HFF-Myc (cell line): Measurements from ENCODE around the gene SP100.

ENCODE experiments used
- DNase-seq: peaks from one replicate; pipeline ENCODE4 v3.0.0-alpha.2; 2011; ENCODE audit warnings: low read depth; ENCODE audit errors: extremely low read depth
- H3K4me3 ChIP-seq: replicated peaks from 2 replicates; pipeline ENCODE4 v1.5.1; 2011; ENCODE audit warnings: low read depth, mild to moderate bottlenecking, control low read depth, low read length
- TF ChIP-seq, protein P1 (sequence below): IDR thresholded peaks from 2 replicates; pipeline ENCODE4 v1.5.1; 2012; ENCODE audit warnings: mild to moderate bottlenecking, low read depth, low read length, control low read depth; ENCODE audit errors: missing control alignments

Gene SP100

DNA sequence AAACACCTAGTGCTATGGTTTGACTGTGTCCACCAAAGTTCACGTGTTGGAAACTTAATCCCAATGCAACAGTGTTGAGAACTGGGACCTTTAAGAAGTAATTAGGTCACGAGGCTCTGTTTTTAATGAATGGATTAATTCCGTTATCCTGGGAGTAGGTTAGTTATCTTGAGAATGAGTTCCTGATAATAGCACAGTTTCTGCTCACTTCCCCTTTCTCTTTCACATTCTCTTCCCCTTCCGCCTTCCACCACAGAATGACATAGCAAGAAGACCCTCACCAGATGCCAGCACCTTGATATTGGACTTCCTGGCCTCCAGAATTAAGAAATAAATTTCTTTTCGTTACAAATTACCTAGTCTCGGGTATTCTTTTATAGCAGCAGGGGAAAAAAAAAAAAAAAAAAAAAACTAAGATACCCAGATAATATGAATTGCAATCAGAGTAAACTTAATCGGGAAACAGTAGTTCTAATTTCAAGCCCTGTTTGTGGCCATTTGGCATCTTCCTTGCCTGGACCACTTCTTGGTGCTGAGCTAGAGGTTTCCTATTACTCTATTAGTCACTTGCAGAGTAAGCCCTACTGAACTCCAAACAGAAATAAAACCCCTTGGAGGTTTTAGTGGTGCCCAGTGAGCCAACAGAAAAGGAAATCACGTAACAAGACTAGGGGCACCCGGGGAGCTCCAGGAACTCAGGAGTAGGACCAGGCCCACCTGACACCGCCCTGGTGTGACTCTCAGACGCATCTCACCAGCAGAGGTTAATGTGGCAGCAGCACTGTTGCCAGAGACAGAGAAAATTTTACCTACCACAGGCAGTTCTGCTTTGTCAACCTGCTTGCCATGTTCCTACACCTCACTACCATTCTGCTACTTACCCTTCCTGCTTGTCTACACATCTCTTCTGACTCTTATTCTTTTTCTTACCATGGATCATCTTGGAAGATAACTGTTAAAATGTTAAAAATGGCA, 149.1 kb downstream of the SP100 start:
- TF ChIP-seq, protein P1, sequence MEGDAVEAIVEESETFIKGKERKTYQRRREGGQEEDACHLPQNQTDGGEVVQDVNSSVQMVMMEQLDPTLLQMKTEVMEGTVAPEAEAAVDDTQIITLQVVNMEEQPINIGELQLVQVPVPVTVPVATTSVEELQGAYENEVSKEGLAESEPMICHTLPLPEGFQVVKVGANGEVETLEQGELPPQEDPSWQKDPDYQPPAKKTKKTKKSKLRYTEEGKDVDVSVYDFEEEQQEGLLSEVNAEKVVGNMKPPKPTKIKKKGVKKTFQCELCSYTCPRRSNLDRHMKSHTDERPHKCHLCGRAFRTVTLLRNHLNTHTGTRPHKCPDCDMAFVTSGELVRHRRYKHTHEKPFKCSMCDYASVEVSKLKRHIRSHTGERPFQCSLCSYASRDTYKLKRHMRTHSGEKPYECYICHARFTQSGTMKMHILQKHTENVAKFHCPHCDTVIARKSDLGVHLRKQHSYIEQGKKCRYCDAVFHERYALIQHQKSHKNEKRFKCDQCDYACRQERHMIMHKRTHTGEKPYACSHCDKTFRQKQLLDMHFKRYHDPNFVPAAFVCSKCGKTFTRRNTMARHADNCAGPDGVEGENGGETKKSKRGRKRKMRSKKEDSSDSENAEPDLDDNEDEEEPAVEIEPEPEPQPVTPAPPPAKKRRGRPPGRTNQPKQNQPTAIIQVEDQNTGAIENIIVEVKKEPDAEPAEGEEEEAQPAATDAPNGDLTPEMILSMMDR = no peak
- peak; percentile 33 for DNase-seq
- no peak overlapping the region for H3K4me3 ChIP-seq

DNA sequence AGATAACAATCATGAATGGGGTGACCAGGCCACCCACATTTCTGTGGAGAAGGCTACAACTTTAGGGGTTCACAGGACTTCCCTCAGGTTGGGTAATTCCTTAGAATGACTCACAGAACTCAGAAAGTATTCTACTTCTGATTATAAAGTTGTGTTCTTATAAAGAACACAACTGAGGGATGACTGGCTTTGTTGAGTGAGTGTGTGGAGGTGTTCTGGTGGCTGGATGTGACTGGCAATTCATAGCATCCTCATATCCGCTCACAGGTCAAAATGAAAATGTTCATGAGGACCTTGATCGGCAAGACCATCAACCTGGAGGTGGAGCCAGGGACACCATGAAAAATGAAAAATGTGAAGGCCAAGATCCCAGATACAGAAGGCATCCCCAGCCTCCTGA, 153.3 kb downstream of the SP100 start:
- TF ChIP-seq, protein P1 = no peak

DNA sequence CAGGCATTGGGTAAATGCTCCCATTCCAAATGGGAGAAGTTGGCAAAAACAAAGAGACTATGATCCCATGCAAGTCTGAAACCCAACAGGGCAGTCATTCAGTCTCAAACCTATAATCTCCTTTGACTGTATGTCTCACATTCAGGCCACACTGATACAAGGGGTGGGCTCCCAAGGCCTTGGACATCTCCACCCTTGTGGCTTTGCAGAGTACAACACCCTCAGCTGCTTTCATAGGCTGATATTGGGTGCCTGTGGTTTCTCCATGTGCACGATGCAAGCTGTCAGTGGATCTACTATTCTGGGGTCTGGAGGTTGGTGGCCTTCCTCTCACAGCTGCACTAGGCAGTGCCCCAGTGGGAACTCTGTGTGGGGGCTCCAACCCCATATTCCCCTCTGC, 155.0 kb downstream of the SP100 start:
- DNase-seq = no peak
- H3K4me3 ChIP-seq = no peak overlapping the region
- TF ChIP-seq, protein P1 = peak; percentile 2

More for the DNA sequence above, 153.3 kb downstream of the SP100 start:
- no peak overlapping the region for H3K4me3 ChIP-seq
- no peak for DNase-seq

DNA sequence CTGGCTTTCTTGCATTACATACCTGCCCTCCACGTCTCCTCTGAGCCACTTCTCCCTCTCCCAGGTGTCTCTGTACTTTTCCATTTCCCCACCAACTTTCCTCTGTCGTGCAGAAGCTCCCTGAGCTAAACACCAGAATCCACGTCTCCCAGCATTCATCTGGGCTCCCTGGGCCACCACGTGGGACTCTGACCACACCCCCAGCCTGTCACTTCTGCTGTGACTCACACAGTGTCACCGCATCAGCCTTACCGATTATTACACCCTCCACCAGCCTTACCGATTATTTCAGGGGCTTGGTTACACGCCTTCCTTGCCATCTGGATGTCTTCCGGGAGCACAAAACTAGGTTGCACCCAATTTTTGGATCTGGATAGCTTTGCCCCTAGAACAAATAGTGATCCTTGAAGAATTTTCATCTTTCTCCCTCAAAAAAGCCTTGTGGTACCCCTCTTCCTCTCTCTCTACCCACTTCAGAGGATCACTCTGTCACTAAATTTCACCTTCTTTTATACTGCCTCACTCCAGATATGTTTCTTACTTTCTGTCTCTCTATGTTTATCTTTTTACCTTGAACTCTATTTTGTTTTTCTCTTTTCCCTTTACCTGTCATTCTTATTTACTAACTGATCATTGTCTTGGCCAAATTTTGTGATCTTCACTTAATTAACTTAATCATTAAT, 159.8 kb downstream of the SP100 start:
- DNase-seq = no peak
- H3K4me3 ChIP-seq = no peak overlapping the region
- TF ChIP-seq, protein P1 = no peak

DNA sequence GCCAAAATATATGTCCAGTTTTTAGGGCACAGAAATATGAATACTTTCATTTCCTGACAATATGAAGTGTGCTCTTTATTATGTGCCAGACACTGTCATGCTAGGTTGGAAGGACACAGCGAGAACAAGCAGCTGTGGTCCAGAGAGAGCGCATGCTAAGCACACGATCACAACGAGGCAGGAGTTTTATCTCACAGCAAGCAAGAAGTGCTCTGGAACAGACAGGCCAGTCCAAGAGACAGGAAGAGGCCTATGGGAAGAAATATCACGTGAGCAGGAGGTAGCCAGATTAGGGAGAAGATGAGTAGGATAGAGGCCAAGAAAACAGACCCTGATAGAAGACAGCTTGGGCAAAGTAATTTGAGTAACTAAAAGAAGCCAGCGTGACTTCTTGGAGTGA, 161.1 kb downstream of the SP100 start:
- no peak for DNase-seq
- TF ChIP-seq, protein P1 = no peak
- no peak overlapping the region for H3K4me3 ChIP-seq

DNA sequence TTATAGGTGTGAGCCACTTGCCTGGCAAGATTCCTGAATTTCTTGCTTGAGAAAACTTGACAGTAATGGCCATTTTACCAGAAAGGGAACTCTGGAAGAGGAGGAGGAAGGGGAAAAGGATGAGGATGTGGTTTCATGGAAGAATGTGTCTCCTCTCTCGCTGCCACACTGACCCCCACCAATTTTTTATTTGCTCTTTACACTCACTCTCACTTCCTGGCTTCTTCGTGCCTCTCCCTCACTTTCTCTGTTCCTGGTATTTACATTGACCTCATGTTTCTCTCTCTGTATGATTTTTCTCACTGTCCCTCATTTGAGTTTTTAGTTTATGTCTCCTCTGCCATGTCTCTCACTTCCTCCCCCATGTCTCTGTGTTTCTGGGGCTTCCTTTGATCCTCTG, 162.1 kb downstream of the SP100 start:
- TF ChIP-seq, protein P1 = no peak
- DNase-seq = no peak
- H3K4me3 ChIP-seq = no peak overlapping the region
